ENCODE measurements around the gene CPED1.
"Not testable (repeated sequence)": the region's sequence is repeated elsewhere in the genome, so short reads cannot be mapped to it uniquely, and the experiment has no call there.

Gene CPED1

GRCh38 chr7:121020989-121021969, 32.8 kb downstream of the CPED1 start:
- DNase-seq: no peak

GRCh38 chr7:121023194-121023593, 34.7 kb downstream of the CPED1 start:
- no peak for DNase-seq

- DNase-seq: no peak
These were observed 35.4 kb downstream of the CPED1 start for GRCh38 chr7:121023683-121024511.

DNA sequence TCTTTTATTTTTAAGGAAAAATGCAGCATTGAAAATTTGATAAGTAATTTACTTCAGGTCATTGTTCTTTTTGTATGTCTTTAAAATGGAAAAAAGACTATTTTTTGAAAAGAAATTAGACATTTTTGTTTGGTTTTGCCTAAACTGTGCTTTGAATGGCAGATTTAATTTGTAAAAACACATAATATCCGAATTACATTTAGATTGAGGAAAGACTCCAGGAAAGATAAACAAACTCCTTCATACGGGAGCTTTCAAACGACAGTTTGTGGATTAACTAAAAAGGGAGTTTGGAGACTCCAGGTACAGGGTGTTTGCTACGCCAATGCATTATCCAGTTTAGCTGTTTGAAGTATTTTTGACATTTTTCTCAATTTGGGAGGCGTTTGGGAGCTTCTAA, 36.1 kb downstream of the CPED1 start:
- DNase-seq: no peak

DNA sequence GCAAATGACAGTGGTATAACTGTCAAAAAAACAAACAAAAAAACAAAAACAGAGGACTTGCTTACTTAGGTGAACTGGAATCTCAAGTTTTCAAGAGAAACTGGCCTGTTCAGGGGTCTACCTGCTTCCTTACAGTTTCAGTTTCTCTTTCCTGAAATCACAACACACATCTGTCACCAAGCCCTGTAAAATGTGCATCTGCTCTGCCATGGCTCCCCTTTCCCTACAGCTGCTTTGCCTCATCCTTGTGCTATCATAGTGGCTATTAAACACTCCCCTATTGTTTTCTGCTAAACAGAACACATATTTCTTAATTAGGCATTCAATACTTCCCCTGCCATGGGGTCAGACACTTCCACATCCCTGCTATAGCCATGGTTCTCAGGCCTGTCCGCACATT, 37.6 kb downstream of the CPED1 start:
- DNase-seq: no peak

DNA sequence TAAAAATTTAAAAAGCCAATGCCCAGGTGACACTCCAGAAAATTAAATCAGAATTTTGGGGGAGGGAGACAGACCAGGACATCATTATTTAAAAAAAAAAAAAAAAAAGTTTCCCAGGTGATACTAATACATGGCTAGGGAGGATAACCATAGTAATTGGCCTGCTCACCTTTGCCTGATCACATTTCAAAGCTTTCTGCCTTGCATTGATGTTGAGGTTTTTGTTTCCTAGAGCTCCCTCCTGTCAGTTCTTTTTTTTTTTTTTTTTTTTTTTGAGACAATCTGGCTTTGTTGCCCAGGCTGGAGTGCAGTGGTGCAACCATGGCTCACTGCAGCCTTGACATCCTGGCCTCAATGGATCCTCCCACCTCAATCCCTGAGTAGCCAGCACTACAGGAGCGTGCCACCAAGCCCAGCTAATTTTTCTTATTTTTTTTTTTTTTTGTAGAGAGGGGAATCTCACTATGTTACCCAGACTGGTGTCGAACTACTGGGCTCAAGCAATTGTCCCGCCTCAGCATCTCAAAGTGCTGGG, 38.1 kb downstream of the CPED1 start:
- DNase-seq: no peak

- no peak for DNase-seq
These were observed 39.5 kb downstream of the CPED1 start for GRCh38 chr7:121027761-121028669.

DNA sequence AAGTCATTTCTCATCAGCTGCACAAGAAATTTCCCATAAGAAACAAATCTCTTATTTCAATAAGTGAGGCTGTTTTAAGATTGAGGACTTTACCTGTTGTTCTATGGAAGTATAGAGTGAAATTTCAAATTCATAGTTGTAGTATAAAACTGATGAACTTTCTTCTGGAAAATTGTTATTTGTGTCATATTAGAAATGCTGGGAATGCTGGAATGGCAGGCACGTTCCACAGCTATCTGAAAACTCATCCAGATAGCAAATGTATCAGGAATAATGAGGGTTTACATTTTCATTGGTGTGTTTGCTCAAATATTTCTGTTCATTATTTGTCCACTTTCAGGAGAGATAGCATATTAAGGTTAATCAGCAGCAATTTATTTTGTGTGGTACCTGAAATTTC, 40.8 kb downstream of the CPED1 start:
- DNase-seq: no peak

DNA sequence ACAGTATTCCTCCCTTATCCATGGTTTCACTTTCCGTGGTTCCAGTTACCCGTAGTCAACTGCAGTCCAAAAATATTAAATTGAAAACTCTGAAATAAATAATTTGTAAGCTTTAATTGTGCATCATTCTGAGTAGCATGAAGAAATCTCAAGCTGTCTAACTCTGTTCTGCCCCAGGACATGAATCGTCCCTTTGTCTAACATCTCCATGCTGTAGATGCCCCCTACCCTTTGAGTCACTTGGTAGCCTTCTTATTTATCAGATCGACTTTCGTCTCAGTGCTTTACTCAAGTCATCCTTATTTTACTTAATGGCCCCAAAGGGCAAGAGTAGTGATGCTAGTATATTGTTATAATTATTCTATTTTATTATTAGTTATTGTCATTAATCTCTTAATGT, 41.8 kb downstream of the CPED1 start:
- no peak for DNase-seq

DNA sequence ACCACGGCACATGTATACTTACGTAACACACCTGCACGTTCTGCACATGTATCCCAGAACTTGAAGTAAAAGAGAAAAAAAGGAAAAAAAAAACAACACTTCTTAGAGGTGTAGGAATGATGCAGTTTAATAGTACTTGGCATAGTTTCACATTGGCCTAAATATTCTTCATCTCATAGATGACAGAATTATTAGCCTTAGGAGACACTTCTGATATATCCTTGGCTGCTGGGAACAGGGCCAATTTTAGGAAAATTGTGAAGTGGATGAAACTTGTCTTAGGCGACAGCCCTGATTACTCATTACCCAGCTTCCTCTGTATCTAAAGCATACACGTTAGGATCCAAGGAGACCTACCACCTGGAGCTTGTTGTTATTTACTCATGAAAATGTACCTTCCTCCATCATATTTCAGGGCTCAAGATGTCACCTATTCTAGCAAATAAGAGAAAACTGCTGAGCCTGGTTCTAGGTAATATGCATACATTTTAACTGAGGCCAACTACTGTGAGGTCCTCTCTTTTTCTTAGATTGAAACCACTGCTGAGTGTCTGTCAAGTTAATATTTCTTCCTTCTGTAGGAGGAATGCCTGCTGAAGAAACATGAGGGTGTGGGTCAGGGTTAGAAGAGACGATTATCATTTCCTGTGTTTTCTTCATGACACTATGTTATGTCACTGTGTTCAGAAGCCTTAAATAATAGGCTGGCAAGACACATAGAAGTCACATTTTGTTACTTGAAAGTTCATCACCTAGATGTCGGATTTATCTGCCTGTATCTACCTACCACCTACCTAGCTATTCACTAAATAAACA, 44.3 kb downstream of the CPED1 start:
- no peak for DNase-seq

- no peak for DNase-seq
These were observed 46.4 kb downstream of the CPED1 start for GRCh38 chr7:121034929-121035328.

DNA sequence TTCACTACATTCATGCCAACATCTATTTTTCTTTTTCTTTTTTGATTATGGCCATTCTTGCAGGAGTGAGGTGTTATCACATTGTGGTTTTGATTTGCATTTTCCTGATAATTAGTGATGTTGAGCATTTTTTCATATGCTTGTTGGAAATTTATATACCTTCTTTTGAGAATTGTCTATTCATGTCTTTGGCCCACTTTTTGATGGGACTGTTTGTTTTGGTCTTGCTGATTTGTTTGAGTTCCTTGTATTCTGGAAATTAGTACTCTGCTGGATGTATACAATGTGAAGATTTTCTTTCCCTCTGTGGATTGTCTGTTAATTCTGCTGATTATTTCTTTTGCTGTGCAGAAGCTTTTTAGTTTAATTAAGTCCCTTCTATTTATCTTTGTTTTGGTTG, 48.3 kb downstream of the CPED1 start:
- not testable (repeated sequence) for DNase-seq

DNA sequence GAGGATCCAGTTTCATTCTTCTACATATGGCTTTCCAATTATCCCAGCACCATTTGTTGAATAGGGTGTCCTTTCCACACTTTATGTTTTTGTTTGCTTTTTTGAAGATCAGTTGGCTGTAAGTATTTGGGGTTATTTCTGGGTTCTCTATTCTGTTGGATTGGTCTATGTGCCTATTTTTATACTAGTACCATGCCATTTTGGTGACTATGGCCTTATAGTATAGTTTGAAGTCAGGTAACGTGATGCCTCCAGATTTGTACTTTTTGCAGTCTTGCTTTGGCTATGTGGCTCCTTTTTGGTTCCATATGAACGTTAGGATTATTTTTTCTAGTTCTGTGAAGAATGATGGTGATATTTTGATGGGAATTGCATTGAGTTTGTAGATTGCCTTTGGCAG, 48.8 kb downstream of the CPED1 start:
- not testable (repeated sequence) for DNase-seq

GRCh38 chr7:121037957-121038716, 49.6 kb downstream of the CPED1 start:
- no peak for DNase-seq

GRCh38 chr7:121038717-121039509, 50.4 kb downstream of the CPED1 start:
- no peak for DNase-seq

DNA sequence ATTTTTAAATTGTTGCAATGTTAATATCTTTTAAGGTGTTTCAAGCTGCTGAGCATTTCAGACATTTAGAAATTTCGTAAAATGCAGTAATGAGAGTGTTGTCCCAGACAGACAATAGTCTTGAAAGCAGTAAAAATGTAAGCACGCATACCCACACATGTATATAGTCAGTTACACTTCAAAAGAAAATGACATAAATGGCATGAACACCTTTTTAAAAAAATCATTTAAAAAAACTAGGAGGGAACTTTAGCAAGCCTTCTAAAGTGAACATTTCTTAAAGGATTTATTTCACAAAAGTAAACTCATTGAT, 51.0 kb downstream of the CPED1 start:
- no peak for DNase-seq

- DNase-seq: no peak
These were observed 51.5 kb downstream of the CPED1 start for GRCh38 chr7:121039994-121040393.

DNA sequence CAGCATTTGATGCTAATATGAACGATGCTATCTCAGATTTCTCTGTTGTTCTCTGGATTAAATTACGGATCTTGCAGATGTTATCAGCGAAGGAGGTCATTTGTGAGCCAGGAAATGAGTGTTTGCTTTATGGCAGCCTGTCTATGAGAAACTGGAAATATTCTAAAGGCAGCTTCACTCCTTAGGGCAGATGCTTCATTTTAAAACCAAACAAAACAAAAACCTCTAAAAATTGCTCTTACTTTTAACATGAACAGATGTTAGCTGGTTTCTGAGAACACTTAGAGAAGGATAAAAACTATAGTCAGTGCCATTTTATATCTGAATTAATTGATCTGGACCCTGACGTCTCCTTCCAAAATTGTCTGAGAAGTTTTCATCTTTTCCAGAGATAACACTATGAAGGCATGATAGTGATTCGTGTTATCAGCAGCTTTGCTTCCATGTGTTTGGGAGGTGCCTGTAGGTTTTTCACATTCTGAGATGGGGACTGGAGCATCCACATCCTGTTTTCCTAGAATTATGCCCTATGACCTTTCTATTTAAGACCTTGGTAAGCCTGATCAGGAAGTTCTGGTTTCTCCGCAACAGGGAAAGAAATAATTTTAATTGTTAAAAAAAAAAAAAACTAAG, 53.1 kb downstream of the CPED1 start:
- DNase-seq: peak; percentile 24

DNA sequence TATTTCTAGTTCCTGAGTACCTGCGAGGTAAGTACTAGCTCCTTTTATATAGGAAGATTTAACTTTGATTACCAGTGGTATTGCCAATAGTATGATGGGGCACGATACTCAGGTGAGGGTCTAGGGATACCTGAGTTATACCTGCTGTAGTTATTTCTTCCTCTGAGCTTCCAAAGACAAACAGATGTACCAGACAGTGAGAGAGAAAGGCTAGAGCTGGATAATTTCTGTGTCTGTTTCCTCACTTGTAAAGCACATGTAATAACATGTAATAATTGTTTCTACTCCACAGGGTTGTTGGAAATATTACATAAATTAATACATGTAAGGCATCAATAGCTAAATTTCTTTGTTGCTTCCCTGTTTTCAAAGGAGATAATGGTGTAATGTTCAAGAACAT, 53.7 kb downstream of the CPED1 start:
- DNase-seq: no peak

DNA sequence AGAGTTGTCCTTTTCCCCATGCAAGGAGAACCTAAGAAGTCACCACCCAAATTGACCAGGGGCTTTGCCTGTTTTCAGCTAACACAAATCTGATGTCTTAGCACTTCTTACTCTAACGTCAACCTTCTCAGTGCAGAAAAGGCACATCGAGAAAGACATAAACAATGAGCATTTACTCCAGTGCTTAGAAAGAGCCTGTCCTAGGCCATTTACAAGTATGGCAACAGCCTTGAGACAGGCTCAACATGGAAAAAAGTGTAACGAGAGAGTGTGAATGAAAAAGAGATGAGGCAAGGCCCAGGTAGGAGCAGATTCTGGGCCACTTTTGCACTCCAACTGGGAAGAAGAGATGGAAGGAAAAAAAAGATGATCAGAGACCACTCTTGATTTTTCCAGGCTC, 54.4 kb downstream of the CPED1 start:
- no peak for DNase-seq

Data from NCI-H524 treated with DMSO at 0.1 percent for 48 hours (cell line).